Endothelial cell of umbilical vein (primary cell): ENCODE results near the gene SLC22A23. TPM values are rescaled to one million over a fixed set of nuclear protein-coding genes. Genes with fewer than 3 reads are reported as not detected.

Experiments used
- BruUV-seq: library from RNA; stranded (reverse); fragments of 400-500 nt; replicated peaks from 2 replicates; lab custom pipeline; 2021; lab: Mats Ljungman, UMichigan
- CTCF ChIA-PET: fragments of 300-600, 350-600 bp; sonication (Branson Sonifier 250); formaldehyde crosslinking; loops from one replicate; lab custom pipeline; 2021; ENCODE audit warnings: antibody characterized with exemption, inconsistent platforms; lab: Charles Lee
- POLR2A ChIA-PET: fragments of 300-600, 350-600 bp; sonication (Branson Sonifier 250); formaldehyde crosslinking; loops from one replicate; lab custom pipeline; 2021; ENCODE audit warnings: antibody characterized with exemption, inconsistent platforms; lab: Charles Lee
- DNase-seq: peaks from one replicate; pipeline ENCODE4 v3.0.0-alpha.2; 2011; ENCODE audit warnings: low read depth, low spot score
- FAIRE-seq: peaks from 2 replicates; lab custom pipeline; 2011; peaks lifted over from hg19 to GRCh38; lab: Jason Lieb, UNC
- H2AFZ ChIP-seq: 2 replicates; pipeline ENCODE4 v1.6.0; 2012; ENCODE audit warnings: low read depth, low read length, control low read depth, inconsistent platforms
- H3K27ac ChIP-seq: 2 replicates; pipeline ENCODE4 v1.5.1; 2011; ENCODE audit warnings: low read depth, mild to moderate bottlenecking, control low read depth, low read length, moderate library complexity; ENCODE audit not compliant: insufficient read depth
- H3K27me3 ChIP-seq, 2 experiments: 2 replicates each; pipeline versions ENCODE4 v1.6.0 to v1.6.1; 2011; ENCODE audit warnings: low read length in 2 of 2, mixed read lengths in 1 of 2; ENCODE audit not compliant: control insufficient read depth in 2 of 2, insufficient read depth in 2 of 2
- H3K36me3 ChIP-seq, 2 experiments: 2 replicates in 1 of 2; 3 replicates in 1 of 2; pipeline ENCODE4 v1.5.1; 2011; ENCODE audit warnings: low read length in 2 of 2, mild to moderate bottlenecking in 1 of 2, moderate library complexity in 1 of 2; ENCODE audit not compliant: control insufficient read depth in 2 of 2, insufficient read depth in 2 of 2; ENCODE audit errors: extremely low read depth in 1 of 2
- H3K4me1 ChIP-seq: 3 replicates; pipeline ENCODE4 v1.5.1; 2011; ENCODE audit warnings: mild to moderate bottlenecking, low read length; ENCODE audit not compliant: control insufficient read depth, insufficient read depth; ENCODE audit errors: extremely low read depth
- H3K4me2 ChIP-seq: 2 replicates; pipeline ENCODE4 v1.6.1; 2011; ENCODE audit warnings: low read length, control low read depth, mixed read lengths; ENCODE audit not compliant: insufficient read depth
- H3K4me3 ChIP-seq, 3 experiments: fragments of 200-600 bp in 1 of 3; sonication (generic), shearing (Covaris generic) in 1 of 3; replicated peaks in 1 of 3; 2 replicates each; pipeline ENCODE4 v1.5.1; 2011 to 2016; ENCODE audit warnings: control low read depth in 3 of 3, low read length in 3 of 3, mild to moderate bottlenecking in 2 of 3, inconsistent platforms in 1 of 3, low read depth in 1 of 3, moderate library complexity in 1 of 3; ENCODE audit not compliant: insufficient read depth in 1 of 3
- H3K79me2 ChIP-seq: 2 replicates; pipeline ENCODE4 v1.6.0; 2012; ENCODE audit warnings: low read length, inconsistent platforms; ENCODE audit not compliant: control insufficient read depth, insufficient read depth
- H3K9ac ChIP-seq: replicated peaks from 2 replicates; pipeline ENCODE3; 2011; ENCODE audit warnings: low read length, control low read depth; ENCODE audit not compliant: insufficient read depth; ENCODE audit errors: extremely low read depth
- H3K9me1 ChIP-seq: replicated peaks from 3 replicates; pipeline ENCODE4 v1.6.0; 2011; ENCODE audit warnings: mild to moderate bottlenecking, low read length; ENCODE audit not compliant: control insufficient read depth, insufficient read depth; ENCODE audit errors: extremely low read depth
- H3K9me3 ChIP-seq: replicated peaks from 2 replicates; pipeline ENCODE4 v1.5.1; 2012; ENCODE audit warnings: low read length, inconsistent platforms; ENCODE audit not compliant: control insufficient read depth, insufficient read depth
- H4K20me1 ChIP-seq: replicated peaks from 2 replicates; pipeline ENCODE3; 2011; ENCODE audit warnings: mild to moderate bottlenecking, low read length; ENCODE audit not compliant: control insufficient read depth, insufficient read depth; ENCODE audit errors: extremely low read depth
- FOS ChIP-seq: IDR thresholded peaks from 2 replicates; pipeline ENCODE4 v1.6.1; 2011; ENCODE audit warnings: mild to moderate bottlenecking, low read length, moderate library complexity, borderline replicate concordance; ENCODE audit not compliant: insufficient read depth
- GATA2 ChIP-seq: IDR thresholded peaks from 2 replicates; pipeline ENCODE4 v1.7.0; 2011; ENCODE audit warnings: low read depth, mild to moderate bottlenecking, moderate library complexity, mixed read lengths, low read length; ENCODE audit not compliant: insufficient read length, insufficient read depth
- MYC ChIP-seq: IDR thresholded peaks from one replicate; pipeline ENCODE4 v1.6.1; 2011; ENCODE audit warnings: mild to moderate bottlenecking, low read depth, low read length
- POLR2A ChIP-seq: IDR thresholded peaks from 2 replicates; pipeline ENCODE4 v1.6.1; 2012; ENCODE audit warnings: low read depth, mild to moderate bottlenecking, control low read depth, low read length
- POLR2AphosphoS5 ChIP-seq: IDR thresholded peaks from 2 replicates; pipeline ENCODE4 v1.6.1; 2012; ENCODE audit warnings: low read depth, mild to moderate bottlenecking, control low read depth, low read length, moderate library complexity; ENCODE audit not compliant: insufficient read depth
- dilution Hi-C: fragments of 300-500 bp; cut with MboI; formaldehyde crosslinking; loops from one replicate; pipeline ENCODE4 v1.15.0; 2019; ENCODE audit warnings: low sequenced_read_pairs; ENCODE audit not compliant: extremely low pct_ligation_motif_present
- intact Hi-C: fragments of 100-400 bp; cut with micrococcal nuclease; formaldehyde crosslinking; loops from one replicate; pipeline ENCODE4 v1.10.0; 2022
- polyA plus RNA-seq, 4 experiments: library from polyadenylated mRNA; depleted of rRNA in 3 of 4; stranded (reverse) in 3 of 4; unstranded in 1 of 4; fragments of >200 nt; gene quantifications; 2 replicates each; pipeline versions ENCODE4 v1.2.1 to v1.2.3, GENCODE V29; 2011 to 2012; ENCODE audit warnings: missing spikeins in 1 of 4
- total RNA-seq: library from RNA; stranded (reverse); gene quantifications from 2 replicates; pipeline ENCODE4 v1.2.3, GENCODE V29; 2021
- TF ChIP-seq, protein P1 (sequence below): IDR thresholded peaks from 2 replicates; pipeline ENCODE4 v1.6.1; 2011; ENCODE audit not compliant: insufficient read depth, insufficient read length
- TF ChIP-seq, protein P2 (sequence below), 2 donors: IDR thresholded peaks; 1 replicate in 1 of 2; 2 replicates in 1 of 2; pipeline ENCODE4 v1.5.1; 2011; ENCODE audit warnings: low read length in 2 of 2, mild to moderate bottlenecking in 2 of 2, moderate library complexity in 2 of 2, control low read depth in 1 of 2, inconsistent platforms in 1 of 2, low read depth in 1 of 2; ENCODE audit not compliant: insufficient read depth in 1 of 2; ENCODE audit errors: extremely low read depth in 1 of 2

SLC22A23 gene
- total and polyA plus RNA-seq, 2 donors (not counting 3 experiments of a cell fraction or from before 2014, with no cell fraction given), result 4.2 to 14.3 TPM

DNA sequence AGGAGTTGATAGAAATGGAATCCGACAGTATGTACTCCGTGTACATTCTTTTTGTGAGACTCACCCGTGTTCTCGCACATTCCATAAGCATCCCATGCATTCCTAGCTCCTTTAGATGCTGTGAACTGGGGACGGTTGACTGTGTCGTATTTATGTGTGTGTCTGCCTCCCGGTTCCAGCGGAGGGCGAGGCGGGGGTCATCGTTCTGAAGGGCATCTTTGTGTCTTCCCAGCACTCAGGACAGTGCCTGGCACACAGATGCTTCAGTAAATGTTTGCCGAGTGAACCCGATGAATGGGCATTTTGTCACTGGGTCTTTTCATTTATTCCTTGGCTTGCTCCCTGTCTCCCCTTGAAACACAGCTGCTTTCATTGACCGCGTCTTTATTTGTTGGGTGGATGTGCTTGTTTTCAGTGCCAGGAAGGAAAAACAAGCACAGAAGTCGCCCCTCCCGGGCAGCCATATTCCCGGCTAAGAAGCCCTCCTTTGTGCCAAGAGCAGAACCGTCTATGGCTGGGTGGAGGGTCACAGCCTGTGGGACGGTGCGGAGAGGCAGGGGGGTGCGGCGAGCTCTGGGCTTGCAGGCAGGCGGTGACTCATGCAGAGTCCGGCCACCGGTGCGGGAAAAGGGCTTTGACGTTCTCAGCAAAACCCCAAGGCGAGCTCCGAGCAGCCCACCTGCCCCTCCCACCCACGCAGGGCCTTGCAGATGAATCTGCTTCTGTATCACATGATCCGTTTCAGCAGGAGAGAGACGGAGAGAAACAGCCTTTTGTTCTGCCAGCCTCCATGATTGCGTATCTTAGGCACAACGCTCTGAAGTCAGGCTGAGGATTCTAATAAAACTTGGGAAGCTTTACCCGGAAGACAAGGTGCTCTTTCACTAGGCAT is 209.3 kb downstream of the SLC22A23 start:
- Histone ChIP-seq H3K79me2 (no peaks in the 10 kb centered on the region), H3K9ac (no peak overlapping the region), H3K9me3 (no peaks in the 10 kb centered on the region), H4K20me1 (no peaks in the 10 kb centered on the region), H3K27me3 (peaks cover 18 to 22% of the 10 kb centered on the region in 2 experiments), H3K4me1 (no peaks in the 10 kb centered on the region), H3K9me1 (no peaks in the 10 kb centered on the region), H3K4me2 (peak overlapping the region; percentile 23), H2AFZ (no peak overlapping the region), H3K27ac (no peak overlapping the region), H3K36me3 (no peaks in the 10 kb centered on the region), H3K4me3 (no peak overlapping the region)
- ChIA-PET POLR2A (no interaction called here), CTCF (interaction anchor here (1.1 to 2.9 kb wide), 4 partner anchors 17 to 91 kb away, joined by 3 to 15 read pairs (median 9); partner anchors contain the start of gene TUBB2A)
- dilution Hi-C loops, result no loop called here
- no peak for TF ChIP-seq MYC
- TF ChIP-seq POLR2A, result no peak
- TF ChIP-seq FOS, result no peak
- TF ChIP-seq POLR2AphosphoS5, result no peak
- TF ChIP-seq, protein P1, sequence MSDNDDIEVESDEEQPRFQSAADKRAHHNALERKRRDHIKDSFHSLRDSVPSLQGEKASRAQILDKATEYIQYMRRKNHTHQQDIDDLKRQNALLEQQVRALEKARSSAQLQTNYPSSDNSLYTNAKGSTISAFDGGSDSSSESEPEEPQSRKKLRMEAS, result no peak
- TF ChIP-seq GATA2, result no peak
- BruUV-seq, result no TSS peak
- intact Hi-C loops, result no loop called here
- DNase-seq (peak; percentile 50), FAIRE-seq (no peak)

DNA sequence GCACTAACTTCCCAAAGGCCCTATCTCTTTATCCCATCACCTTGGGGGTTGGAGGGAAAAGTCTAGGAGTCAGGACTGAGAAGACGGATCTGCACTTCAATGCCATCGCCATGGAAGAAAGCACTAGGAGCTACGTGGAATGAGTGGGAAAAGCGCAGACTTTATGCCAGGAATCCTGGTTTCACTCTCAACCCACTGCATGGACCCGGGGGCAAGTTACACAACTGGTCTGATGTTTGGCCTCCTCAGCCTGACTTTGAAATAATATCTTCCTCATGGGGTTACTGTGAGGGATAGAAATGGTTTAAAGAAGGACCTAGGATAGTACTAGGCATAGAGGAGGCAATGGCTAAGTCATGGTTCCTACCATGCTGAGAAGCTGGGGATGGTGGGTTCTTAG is 211.6 kb downstream of the SLC22A23 start:
- Histone ChIP-seq H3K4me1 (no peaks in the 10 kb centered on the region), H4K20me1 (no peaks in the 10 kb centered on the region), H3K4me2 (no peak overlapping the region), H3K9me1 (no peaks in the 10 kb centered on the region), H3K4me3 (no peak overlapping the region), H2AFZ (no peak overlapping the region), H3K9ac (no peak overlapping the region), H3K36me3 (no peaks in the 10 kb centered on the region), H3K9me3 (no peaks in the 10 kb centered on the region), H3K79me2 (no peaks in the 10 kb centered on the region), H3K27me3 (peaks cover 18 to 24% of the 10 kb centered on the region in 2 experiments), H3K27ac (no peak overlapping the region)
- BruUV-seq, result no TSS peak
- intact Hi-C loops, result no loop called here
- TF ChIP-seq, protein P1, result no peak
- no peak for TF ChIP-seq GATA2
- TF ChIP-seq, protein P2, sequence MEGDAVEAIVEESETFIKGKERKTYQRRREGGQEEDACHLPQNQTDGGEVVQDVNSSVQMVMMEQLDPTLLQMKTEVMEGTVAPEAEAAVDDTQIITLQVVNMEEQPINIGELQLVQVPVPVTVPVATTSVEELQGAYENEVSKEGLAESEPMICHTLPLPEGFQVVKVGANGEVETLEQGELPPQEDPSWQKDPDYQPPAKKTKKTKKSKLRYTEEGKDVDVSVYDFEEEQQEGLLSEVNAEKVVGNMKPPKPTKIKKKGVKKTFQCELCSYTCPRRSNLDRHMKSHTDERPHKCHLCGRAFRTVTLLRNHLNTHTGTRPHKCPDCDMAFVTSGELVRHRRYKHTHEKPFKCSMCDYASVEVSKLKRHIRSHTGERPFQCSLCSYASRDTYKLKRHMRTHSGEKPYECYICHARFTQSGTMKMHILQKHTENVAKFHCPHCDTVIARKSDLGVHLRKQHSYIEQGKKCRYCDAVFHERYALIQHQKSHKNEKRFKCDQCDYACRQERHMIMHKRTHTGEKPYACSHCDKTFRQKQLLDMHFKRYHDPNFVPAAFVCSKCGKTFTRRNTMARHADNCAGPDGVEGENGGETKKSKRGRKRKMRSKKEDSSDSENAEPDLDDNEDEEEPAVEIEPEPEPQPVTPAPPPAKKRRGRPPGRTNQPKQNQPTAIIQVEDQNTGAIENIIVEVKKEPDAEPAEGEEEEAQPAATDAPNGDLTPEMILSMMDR (IDR thresholded peaks at IDR 0.05; ENCODE audit: extremely low read depth in 1 of 2, insufficient read depth in 1 of 2, low read depth in 1 of 2, low read length in 2 of 2), result no peak
- POLR2A ChIA-PET, result no interaction called here
- FAIRE-seq, result no peak
- no peak for DNase-seq
- CTCF ChIA-PET, result no interaction called here
- dilution Hi-C loops, result no loop called here
